Stomach (tissue), 9 donors: ENCODE results near the gene GANAB. TPM values are rescaled to one million over a fixed set of nuclear protein-coding genes. Genes with fewer than 3 reads are reported as not detected.

Experiments
- DNase-seq, 2 donors: peaks; one replicate each; pipeline versions ENCODE4 v3.0.0 to v3.0.0-alpha.2; 2013 to 2019
- H3K27ac ChIP-seq, 5 donors: fragments of 200-600 bp in 4 of 5; sonication (generic) in 4 of 5; one replicate each; pipeline ENCODE4 v1.5.1; 2013 to 2019; ENCODE audit warnings: mild to moderate bottlenecking in 1 of 5, moderate library complexity in 1 of 5
- H3K27me3 ChIP-seq, 3 donors: fragments of 200-600 bp; sonication (generic); one replicate each; pipeline ENCODE4 v1.5.1; 2017 to 2019; ENCODE audit warnings: mixed run types in 1 of 3
- H3K36me3 ChIP-seq, 4 donors: fragments of 200-600 bp; sonication (generic); 1 replicate in 3 of 4; 2 replicates in 1 of 4; pipeline ENCODE4 v1.5.1; 2016 to 2019
- H3K4me1 ChIP-seq, 4 donors: fragments of 200-600 bp; sonication (generic); one replicate each; pipeline ENCODE4 v1.5.1; 2016 to 2019
- H3K4me3 ChIP-seq, 4 donors: fragments of 200-600 bp; sonication (generic) in 3 of 4; one replicate each; pipeline ENCODE4 v1.5.1; 2016 to 2019; ENCODE audit warnings: mild to moderate bottlenecking in 1 of 4
- H3K9me3 ChIP-seq, 4 donors: fragments of 200-600 bp; sonication (generic); one replicate each; pipeline ENCODE4 v1.5.1; 2016 to 2019
- CTCF ChIP-seq, 7 experiments: fragments of 450-650 bp in 4 of 7; fragments of 200-600 bp in 3 of 7; sonication (generic) in 3 of 7; IDR thresholded peaks; one replicate each; pipeline ENCODE4 v1.5.1; 2016 to 2019; ENCODE audit warnings: antibody characterized with exemption in 7 of 7, control low read depth in 2 of 7, mild to moderate bottlenecking in 1 of 7
- EP300 ChIP-seq: sonication (generic); formaldehyde crosslinking; IDR thresholded peaks from one replicate; pipeline ENCODE4 v1.6.1; 2017; ENCODE audit warnings: antibody characterized with exemption
- POLR2A ChIP-seq, 4 donors: fragments of 450-650 bp; IDR thresholded peaks; one replicate each; pipeline ENCODE4 v1.6.1; 2016; ENCODE audit warnings: antibody characterized with exemption in 4 of 4, control low read depth in 2 of 4, mild to moderate bottlenecking in 1 of 4, moderate library complexity in 1 of 4
- POLR2AphosphoS5 ChIP-seq, 3 donors: sonication (generic); formaldehyde crosslinking; IDR thresholded peaks; one replicate each; pipeline ENCODE4 v1.6.1; 2016; ENCODE audit warnings: antibody characterized with exemption in 3 of 3
- WGBS, 5 donors: extraction: QIAGEN DNeasy Blood & Tissue Kit in 3 of 5; methylation state at CpG; one replicate each; pipeline versions ENCODE4 v1.1.5 to v1.1.7; 2013 to 2018; 5-methylcytosine and 5-hydroxymethylcytosine counted together
- intact Hi-C: fragments of 100-400 bp; cut with DNase I; formaldehyde crosslinking; loops from one replicate; pipeline ENCODE4 v1.15.1; 2023; ENCODE audit warnings: low total_unique reads
- polyA plus RNA-seq, 3 donors: library from polyadenylated mRNA; stranded (reverse); fragments of 200-250 nt; gene quantifications; one replicate each; pipeline ENCODE4 v1.2.3, GENCODE V29; 2013
- total RNA-seq, 5 donors: library from RNA; depleted of rRNA; stranded (reverse); fragments of >200 nt; gene quantifications; one replicate each; pipeline versions ENCODE4 v1.1.0 to v1.2.3, GENCODE V29; 2014 to 2016
- donor health status: healthy with polysubstance abuse.
- donor health status: Bipolar disorder and iron deficiency.
- donor health status: healthy.

GANAB gene
- total and polyA plus RNA-seq, 8 donors: 21.4 to 155 (median 75.1) TPM

- TF ChIP-seq POLR2AphosphoS5 (IDR thresholded peaks at IDR 0.05): no peak
- TF ChIP-seq EP300: no peak
- TF ChIP-seq CTCF (IDR thresholded peaks at IDR 0.05): no peak
- Histone ChIP-seq H3K27me3 (no peaks in the 10 kb centered on the region), H3K9me3 (no peaks in the 10 kb centered on the region), H3K4me1 (peaks cover 20 to 49% (median 35%) of the 10 kb centered on the region in 4 donors), H3K27ac (peak overlapping the region in 1 of 5 donors; percentile 22), H3K36me3 (peaks cover 35 to 57% (median 53%) of the 10 kb centered on the region in 4 donors), H3K4me3 (peak overlapping the region in 1 of 4 donors; percentile 98)
- no peak for DNase-seq
- intact Hi-C loops: no loop called here
- WGBS, 5 donors: 81 to 91% (median 87%) methylated on average over 8 of the region's 8 CpGs
Observed at GRCh38 chr11:62644220-62644619, 2.2 kb downstream of the GANAB start.

GRCh38 chr11:62632492-62632891 is 13.9 kb downstream of the GANAB start:
- no peaks in the 10 kb centered on the region for H3K9me3 ChIP-seq
- DNase-seq: no peak
- H3K27ac ChIP-seq: peak overlapping the region in 1 of 5 donors; percentile 7
- no peak overlapping the region for H3K4me3 ChIP-seq
- intact Hi-C loops: no loop called here
- WGBS, 5 donors: 46 to 69% (median 53%) methylated on average over 6 of the region's 6 CpGs
- TF ChIP-seq CTCF (IDR thresholded peaks at IDR 0.05) (no peak), POLR2A (IDR thresholded peaks at IDR 0.05) (no peak), POLR2AphosphoS5 (IDR thresholded peaks at IDR 0.05) (no peak), EP300 (no peak)
- peaks cover 6 to 12% (median 10%) of the 10 kb centered on the region in 4 donors for H3K4me1 ChIP-seq
- H3K27me3 ChIP-seq: no peaks in the 10 kb centered on the region
- peaks cover 74 to 100% (median 100%) of the 10 kb centered on the region in 4 donors for H3K36me3 ChIP-seq

- Histone ChIP-seq H3K9me3 (no peaks in the 10 kb centered on the region), H3K4me1 (peaks cover under 1 to 7% (median 3%) of the 10 kb centered on the region in 4 donors), H3K27ac (no peak overlapping the region), H3K36me3 (peaks cover 76 to 84% (median 81%) of the 10 kb centered on the region in 4 donors), H3K4me3 (no peak overlapping the region), H3K27me3 (no peaks in the 10 kb centered on the region)
- DNase-seq: no peak
- WGBS, 5 donors: 77 to 94% (median 83%) methylated on average over 3 of the region's 3 CpGs
- intact Hi-C loops: no loop called here
- TF ChIP-seq POLR2A (IDR thresholded peaks at IDR 0.05): no peak
- TF ChIP-seq POLR2AphosphoS5 (IDR thresholded peaks at IDR 0.05): no peak
- no peak for TF ChIP-seq CTCF (IDR thresholded peaks at IDR 0.05)
- TF ChIP-seq EP300: no peak
Observed at GRCh38 chr11:62627713-62628112, 18.7 kb downstream of the GANAB start.

- Histone ChIP-seq H3K4me3 (peak overlapping the region; percentile 68 to 82 (median 76)), H3K36me3 (peaks cover 27 to 43% (median 31%) of the 10 kb centered on the region in 4 donors), H3K4me1 (peaks cover 17 to 23% (median 20%) of the 10 kb centered on the region in 4 donors), H3K9me3 (no peaks in the 10 kb centered on the region), H3K27me3 (no peaks in the 10 kb centered on the region), H3K27ac (peak overlapping the region; percentile 71 to 94 (median 93))
- no peak for TF ChIP-seq CTCF (IDR thresholded peaks at IDR 0.05)
- TF ChIP-seq POLR2AphosphoS5 (IDR thresholded peaks at IDR 0.05): no peak
- 85 to 91% (median 88%) methylated on average over 7 of the region's 7 CpGs for WGBS, 5 donors
- intact Hi-C loops: no loop called here
- DNase-seq: no peak
Observed at GRCh38 chr11:62622476-62623089, 23.8 kb downstream of the GANAB start.
